Erythroblast (primary cell): ENCODE measurements around the gene NPTN.
A peak's percentile ranks its signal among the peaks of the same experiment; 100 is the strongest.
"Not testable (repeated sequence)": the region's sequence is repeated elsewhere in the genome, so short reads cannot be mapped to it uniquely, and the experiment has no call there.

ENCODE experiments used
- DNase-seq, 2 experiments: peaks; one replicate each; lab custom pipeline; 2025; lab: John Stamatoyannopoulos, UW
- GATA1 ChIP-seq: IDR thresholded peaks from 2 replicates; pipeline ENCODE4 v1.6.1; 2011; ENCODE audit warnings: low read depth, mild to moderate bottlenecking, control low read depth, low read length, moderate library complexity
- POLR2A ChIP-seq: IDR thresholded peaks from 2 replicates; pipeline ENCODE4 v1.6.1; 2011; ENCODE audit warnings: mild to moderate bottlenecking, low read length

NPTN gene

DNA sequence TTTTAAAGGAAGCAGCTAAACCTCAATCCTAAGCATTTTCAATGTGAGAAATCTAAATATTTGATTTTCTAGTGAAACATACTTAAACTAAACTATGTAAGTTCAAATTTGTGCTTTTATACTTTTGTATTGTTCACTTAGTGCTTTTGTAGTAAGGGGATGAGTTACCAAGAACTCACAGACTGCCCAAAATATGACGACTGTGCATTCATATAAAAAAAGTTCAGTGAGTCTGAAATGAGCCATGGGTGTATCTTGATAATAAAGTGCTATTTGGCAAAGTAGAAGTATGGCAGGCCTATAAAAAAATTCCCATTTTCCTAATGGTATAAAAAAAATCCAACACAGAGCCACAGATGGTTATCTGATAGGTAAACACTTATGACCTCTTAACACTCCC is 66.2 kb downstream of the NPTN start:
- no peak for DNase-seq
- TF ChIP-seq POLR2A = no peak
- TF ChIP-seq GATA1 = no peak

DNA sequence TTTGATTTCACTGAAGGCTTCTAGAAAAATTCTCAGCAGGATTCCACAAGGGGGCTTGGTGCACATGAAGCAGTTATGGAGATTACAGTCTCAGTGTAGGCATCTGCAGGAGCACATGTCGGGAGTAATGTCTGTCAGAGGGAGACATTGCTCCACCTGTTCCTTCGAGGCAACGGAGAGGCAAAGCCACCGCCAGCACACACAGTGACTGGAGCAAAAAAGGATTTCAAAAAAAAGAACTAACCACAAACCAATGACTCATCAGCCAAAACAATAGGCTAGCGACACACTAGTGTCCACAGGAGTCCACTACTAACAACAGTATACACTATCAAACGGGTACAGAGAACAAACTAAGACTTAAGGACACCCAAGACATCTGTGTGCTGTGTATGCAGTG is 68.9 kb downstream of the NPTN start:
- TF ChIP-seq GATA1 (no peak), POLR2A (no peak)

DNA sequence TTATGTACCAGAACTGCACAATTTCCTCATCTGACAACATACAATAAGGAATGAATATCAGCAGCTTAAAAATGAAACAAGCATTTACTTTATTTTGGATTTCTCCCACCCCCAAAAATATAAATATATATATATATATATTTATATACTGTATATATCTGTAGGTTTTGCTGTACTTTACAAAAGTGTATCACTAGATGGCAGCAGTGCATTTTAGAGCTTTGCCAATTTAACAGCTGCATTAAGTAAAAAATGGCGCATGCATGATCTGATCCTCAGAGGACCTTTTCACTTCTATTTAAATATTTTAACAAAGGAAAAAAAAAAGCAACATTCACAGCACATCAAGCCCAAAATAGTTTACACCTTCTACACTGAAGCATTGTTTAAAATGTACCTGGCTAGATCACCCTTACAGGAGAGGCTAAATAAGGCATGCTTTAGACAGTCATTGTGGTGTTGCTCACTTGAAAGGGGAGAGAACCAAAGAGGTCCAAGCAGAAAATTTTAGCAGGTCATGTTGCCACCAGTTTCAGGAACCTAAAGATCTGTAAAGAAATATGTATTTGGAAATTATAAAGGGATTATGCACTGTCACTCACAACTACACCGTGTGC is 72.6 kb downstream of the NPTN start:
- DNase-seq = peak; percentile 78 to 85
- TF ChIP-seq GATA1 (no peak), POLR2A (no peak)

More for the DNA sequence above, 68.9 kb downstream of the NPTN start:
- peak; percentile 8 to 13 for DNase-seq

DNA sequence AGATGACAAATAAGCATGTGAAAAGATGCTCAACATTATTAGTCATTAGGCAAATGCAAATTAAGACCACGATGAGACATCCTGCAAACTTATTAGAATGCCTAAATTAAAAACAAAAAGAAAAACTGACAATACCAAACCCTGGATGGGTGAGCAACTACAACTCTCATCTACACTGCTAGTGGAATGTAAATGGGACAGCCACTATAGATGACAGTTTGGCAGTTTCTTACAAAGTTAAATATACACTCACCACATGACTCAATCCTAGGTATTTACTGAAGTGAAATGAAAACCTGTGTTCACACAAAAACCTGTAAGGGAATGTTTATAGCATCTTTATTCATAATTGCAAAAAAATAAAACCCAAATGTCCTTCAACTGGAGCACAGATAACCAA is 74.7 kb downstream of the NPTN start:
- no peak for DNase-seq
- no peak for TF ChIP-seq POLR2A

DNA sequence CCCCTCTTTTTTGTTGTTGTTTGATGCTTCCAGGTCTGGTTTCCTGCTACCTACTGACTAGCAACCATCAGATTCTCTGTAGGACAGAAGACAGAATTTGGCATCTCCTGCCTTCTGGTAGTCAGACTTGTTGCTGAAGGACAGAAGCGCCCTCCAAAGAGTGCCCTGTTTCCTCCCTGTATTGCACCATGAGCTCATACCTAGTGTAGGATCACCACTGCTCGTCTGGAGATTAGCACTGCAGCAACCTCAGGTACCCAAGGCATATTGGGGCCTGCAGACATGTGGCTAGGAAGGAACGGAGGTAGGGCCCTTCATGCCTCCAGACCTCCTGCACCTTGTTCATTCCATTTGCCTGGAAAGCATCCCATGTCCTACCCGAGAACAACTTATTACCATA is 78.1 kb downstream of the NPTN start:
- no peak for TF ChIP-seq GATA1
- no peak for TF ChIP-seq POLR2A
- DNase-seq = no peak

DNA sequence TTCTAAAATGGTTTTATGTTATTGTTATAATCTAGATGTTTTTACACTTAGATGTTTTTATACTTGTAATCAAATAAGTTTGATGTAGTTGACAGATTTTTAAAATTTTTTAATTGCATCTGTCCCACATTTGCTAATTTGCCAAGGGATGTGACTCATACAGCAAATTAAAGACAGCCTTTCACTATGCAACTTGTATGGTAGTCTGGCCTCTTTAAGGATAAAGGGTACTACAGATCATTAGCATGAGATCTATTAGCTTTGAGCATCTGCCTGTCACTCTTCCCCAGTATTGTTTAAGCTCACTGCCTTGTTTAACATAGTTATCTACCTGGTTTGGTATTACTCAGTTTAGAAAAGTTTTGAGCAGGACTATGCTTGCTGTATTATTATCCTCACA is 83.0 kb downstream of the NPTN start:
- TF ChIP-seq GATA1 (no peak), POLR2A (no peak)
- DNase-seq = no peak

DNA sequence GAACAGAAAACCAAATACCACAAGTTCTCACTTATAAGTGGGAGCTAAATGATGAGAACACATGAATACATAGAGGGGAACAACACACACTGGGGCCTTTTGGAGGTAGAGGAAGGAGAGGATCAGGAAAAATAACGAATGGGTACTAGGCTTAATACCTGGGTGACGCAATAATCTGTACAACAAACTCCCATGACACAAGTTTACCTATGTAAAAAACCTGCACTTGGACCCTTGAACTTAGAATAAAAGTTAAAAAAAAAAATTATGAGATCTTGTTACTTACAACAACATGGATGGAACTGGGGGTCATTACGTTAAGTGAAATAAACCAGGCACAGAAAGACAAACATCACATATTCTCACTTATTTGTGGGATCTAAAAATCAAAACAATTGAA is 84.3 kb downstream of the NPTN start:
- not testable (repeated sequence) for DNase-seq

DNA sequence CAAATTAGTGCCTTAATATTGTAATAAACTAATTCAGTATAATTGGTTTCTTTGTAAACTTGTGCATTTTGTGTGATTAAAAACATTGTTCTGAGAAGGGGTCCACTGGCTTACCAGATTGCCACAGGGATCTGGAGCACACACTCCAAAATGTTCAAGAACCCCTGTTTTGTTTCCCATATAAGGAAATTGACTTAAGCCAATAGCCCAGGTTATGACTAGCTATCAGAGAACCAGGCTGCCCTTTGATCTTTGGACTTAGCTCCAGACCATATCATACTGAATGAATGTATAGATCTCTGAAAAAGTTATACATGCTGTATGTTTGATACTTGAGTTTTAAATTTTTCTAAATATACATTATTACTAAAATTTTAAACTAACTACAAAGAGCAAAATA is 91.7 kb downstream of the NPTN start:
- DNase-seq = no peak
- TF ChIP-seq GATA1 (no peak), POLR2A (no peak)

DNA sequence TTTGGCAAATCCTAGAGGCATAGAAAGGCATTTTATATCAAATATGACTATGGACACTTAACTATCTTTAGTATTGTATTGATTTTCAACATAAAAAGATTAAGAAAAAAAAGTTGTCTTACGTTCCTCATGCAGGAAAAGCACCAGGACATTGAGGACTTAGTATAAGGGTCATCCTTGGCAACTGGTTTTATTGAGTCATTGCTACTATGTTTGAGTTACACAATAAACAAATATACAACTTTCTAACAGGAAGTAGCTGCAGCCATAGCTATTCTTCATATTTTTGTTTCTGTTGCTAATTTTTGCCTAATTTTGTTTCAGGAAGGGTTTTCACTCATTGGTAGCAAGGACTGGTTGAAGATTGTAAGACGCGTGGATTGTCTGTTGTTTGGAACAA is 93.0 kb downstream of the NPTN start:
- TF ChIP-seq GATA1 = no peak
- TF ChIP-seq POLR2A = no peak
- no peak for DNase-seq

DNA sequence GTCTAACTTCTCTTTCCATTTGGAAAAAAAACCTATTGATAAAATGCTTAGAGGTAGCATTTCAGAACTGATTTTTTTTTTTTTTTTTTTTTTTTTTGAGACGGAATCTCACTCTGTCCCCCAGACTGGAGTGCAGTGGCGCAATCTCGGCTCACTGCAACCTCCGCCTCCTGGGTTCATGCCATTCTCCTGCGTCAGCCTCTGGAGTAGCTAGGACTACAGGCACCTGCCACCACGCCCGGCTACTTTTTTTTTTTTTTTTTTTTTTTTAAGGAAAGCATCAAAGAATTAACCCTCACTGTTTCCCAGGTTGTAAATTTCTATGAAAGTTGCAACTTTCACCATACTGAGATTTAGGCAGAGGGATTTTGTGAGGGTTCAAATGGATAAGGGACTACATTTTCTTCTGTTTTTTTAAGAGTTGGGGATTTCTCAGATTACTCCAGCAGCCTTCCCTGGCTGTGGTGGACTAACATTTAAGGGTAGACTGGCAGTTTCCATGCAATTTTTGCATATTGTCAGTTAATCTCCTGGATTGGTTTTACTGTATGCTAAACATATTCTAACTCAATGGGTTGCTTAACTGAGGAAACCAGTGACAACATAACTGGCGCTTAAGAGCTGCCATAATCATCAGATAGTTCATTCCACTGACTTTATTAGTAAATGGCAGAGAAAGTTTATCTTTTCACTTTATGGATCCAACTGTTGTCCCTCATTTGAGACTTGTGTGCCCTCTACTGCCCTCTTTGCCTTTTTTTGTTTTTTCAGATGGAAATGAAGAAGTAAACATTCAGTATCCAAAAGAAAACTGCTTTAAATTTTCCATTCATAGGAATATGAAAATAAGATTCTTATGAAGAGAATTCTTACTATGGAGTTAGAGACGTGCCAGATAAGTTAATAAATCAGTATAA is 93.7 kb downstream of the NPTN start:
- TF ChIP-seq POLR2A = no peak
- TF ChIP-seq GATA1 = no peak
- no peak for DNase-seq

DNA sequence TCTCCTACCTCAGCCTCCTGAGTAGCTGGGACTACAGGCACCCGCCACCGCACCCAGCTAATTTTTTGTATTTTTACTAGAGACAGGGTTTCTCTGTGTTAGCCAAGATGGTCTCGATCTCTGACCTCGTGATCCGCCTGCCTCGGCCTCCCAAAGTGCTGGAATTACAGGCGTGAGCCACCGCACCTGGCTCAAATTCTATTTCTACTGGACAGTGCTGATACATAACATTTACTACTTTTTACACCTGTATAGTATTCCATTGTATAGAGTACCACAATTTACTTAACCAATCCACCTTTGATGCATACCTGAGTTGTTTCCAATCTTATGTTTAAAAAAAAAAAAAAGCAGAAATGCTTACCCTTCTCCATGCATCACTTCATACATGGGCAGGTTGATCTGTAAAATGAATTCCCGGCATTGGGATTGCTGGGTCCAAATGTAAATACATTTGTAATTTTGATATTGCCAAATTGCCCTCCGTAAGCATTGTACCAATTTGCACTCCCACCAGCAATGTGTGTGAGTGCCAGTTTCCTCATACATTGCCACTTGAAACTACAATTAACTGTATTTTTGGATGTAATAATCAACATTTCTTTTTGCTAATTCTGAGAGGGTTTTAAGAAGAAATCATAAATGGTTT is 94.5 kb downstream of the NPTN start:
- no peak for TF ChIP-seq POLR2A
- no peak for TF ChIP-seq GATA1
- no peak for DNase-seq

DNA sequence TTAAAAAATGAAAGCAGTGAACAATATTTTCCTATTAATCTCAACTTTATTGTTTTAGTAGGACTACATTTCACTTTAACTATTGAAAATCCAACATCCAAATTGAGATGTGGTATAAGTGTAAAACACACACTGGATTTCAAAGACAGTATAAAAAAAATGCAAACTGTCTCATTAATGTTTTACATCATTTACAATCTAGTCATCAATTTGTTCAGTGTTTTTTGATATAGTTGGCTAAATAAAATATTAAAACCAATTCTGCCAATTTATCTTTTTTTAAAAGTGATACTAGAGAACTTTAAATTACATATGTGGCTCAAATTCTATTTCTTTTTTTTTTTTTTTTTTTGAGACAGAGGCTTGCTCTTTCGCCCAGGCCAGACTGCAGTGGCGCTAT is 95.1 kb downstream of the NPTN start:
- TF ChIP-seq POLR2A (no peak), GATA1 (no peak)
- DNase-seq = no peak

DNA sequence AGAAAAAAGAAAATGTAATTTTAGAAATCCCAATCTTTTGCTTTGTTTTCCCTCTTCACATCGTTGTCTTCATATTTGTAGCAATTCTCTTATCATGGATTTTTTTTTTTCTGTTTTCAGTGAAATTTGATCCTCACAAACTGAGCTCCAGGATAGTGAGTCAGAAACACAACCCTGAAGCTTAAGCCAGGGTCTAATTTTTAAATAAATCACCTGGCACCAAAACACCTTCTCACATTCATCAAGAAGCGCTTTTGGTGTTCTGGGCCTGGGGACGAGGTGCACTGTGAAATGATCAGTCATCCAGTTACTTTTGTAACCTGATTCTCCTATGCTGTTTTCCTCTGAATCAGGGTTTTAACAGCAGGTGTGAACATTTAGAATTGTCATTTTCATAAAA is 102.5 kb downstream of the NPTN start:
- TF ChIP-seq POLR2A (no peak), GATA1 (no peak)
- DNase-seq = no peak

DNA sequence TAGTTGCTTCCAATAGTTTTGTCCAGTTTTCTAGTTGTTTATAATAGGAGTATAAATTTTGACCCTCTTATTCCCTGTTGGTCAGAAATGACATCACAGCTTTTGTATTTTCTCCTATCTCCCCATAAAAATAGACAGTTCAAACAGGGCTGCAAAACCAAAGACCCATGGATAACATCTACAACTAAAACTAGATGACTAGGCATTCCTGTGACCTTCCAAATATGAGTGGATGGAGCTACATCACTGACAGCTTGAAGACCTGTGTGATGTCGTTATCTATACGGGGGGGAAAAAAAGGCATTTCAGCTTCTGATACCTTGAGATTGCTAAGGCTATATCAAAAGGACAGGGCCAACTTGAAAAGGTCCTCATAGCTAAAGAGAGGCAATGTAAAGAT is 105.6 kb downstream of the NPTN start:
- no peak for DNase-seq
- TF ChIP-seq POLR2A (no peak), GATA1 (no peak)

DNA sequence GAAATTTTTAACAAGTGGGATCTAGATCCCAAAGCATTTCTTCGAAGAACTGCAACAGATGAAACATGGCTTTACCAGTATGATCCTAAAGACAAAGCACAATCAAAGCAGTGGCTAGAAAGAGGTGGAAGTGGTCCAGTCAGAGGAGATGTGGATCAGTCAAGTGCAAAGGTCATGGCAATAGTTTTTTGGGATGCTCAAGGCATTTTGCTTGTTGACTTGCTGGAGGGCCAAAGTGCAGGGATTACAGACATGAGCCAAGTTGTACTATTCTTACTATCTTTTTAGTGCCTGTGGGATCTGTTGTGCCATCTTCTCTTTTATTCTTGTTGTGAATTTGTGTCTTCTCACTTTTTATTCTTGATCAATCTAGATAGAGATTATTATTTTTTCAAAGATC is 108.3 kb downstream of the NPTN start:
- DNase-seq = no peak
- TF ChIP-seq POLR2A (no peak), GATA1 (no peak)
